HFF-Myc (cell line): Measurements from ENCODE around the gene MBOAT2.

Source experiments
- DNase-seq: peaks from one replicate; pipeline ENCODE4 v3.0.0-alpha.2; 2011; ENCODE audit warnings: low read depth; ENCODE audit errors: extremely low read depth
- H3K4me3 ChIP-seq: replicated peaks from 2 replicates; pipeline ENCODE4 v1.5.1; 2011; ENCODE audit warnings: low read depth, mild to moderate bottlenecking, control low read depth, low read length
- CTCF ChIP-seq: IDR thresholded peaks from 2 replicates; pipeline ENCODE4 v1.5.1; 2012; ENCODE audit warnings: mild to moderate bottlenecking, low read depth, low read length, control low read depth; ENCODE audit errors: missing control alignments

Gene MBOAT2

GRCh38 chr2:8821276-8822217 is 181.9 kb downstream of the MBOAT2 start:
- no peak for DNase-seq
- no peak overlapping the region for H3K4me3 ChIP-seq
- TF ChIP-seq CTCF = no peak

GRCh38 chr2:8819948-8820347 is 183.5 kb downstream of the MBOAT2 start:
- DNase-seq = no peak
- no peak for TF ChIP-seq CTCF
- H3K4me3 ChIP-seq = no peak overlapping the region

- TF ChIP-seq CTCF = no peak
- DNase-seq = no peak
- no peak overlapping the region for H3K4me3 ChIP-seq
Observed at GRCh38 chr2:8819194-8819593, 184.3 kb downstream of the MBOAT2 start.

- no peak for DNase-seq
- no peak for TF ChIP-seq CTCF
- no peak overlapping the region for H3K4me3 ChIP-seq
Observed at GRCh38 chr2:8817221-8817620, 186.3 kb downstream of the MBOAT2 start.

- TF ChIP-seq CTCF = no peak
- no peak for DNase-seq
- no peak overlapping the region for H3K4me3 ChIP-seq
Observed at GRCh38 chr2:8806885-8807704, 196.4 kb downstream of the MBOAT2 start.

- H3K4me3 ChIP-seq = no peak overlapping the region
- DNase-seq = no peak
- no peak for TF ChIP-seq CTCF
Observed at GRCh38 chr2:8805278-8806210, 197.9 kb downstream of the MBOAT2 start.
